HepG2 (cell line): ENCODE measurements around the gene AHCY. TPM values are rescaled to one million over a fixed set of nuclear protein-coding genes. Genes with fewer than 3 reads are reported as not detected.

Experiments used
- ARHGAP35 ChIP-seq: sonication (generic); formaldehyde crosslinking; IDR thresholded peaks from 2 replicates; pipeline ENCODE4 v1.9.0; 2022; ENCODE audit warnings: mild to moderate bottlenecking, inconsistent platforms, moderate library complexity, missing genetic modification reagents, borderline replicate concordance
- IKZF4 ChIP-seq: sonication (generic); formaldehyde crosslinking; IDR thresholded peaks from 2 replicates; pipeline ENCODE4 v1.5.1; 2020; ENCODE audit warnings: borderline replicate concordance, mild to moderate bottlenecking, low read depth, missing genetic modification reagents; ENCODE audit errors: not compliant biosample characterization
- KLF6 ChIP-seq: IDR thresholded peaks from 2 replicates; pipeline ENCODE4 v1.8.0; 2016; ENCODE audit warnings: missing biosample characterization, missing genetic modification reagents
- NCOA1 ChIP-seq: sonication (generic); formaldehyde crosslinking; IDR thresholded peaks from 2 replicates; pipeline ENCODE4 v1.9.0; 2021; ENCODE audit warnings: missing genetic modification reagents
- NCOA5 ChIP-seq: sonication (generic); formaldehyde crosslinking; IDR thresholded peaks from 2 replicates; pipeline ENCODE4 v1.4.0; 2020; ENCODE audit warnings: missing genetic modification reagents
- REL ChIP-seq: sonication (generic); formaldehyde crosslinking; conservative IDR thresholded peaks from 2 replicates; pipeline ENCODE4 v1.8.0; 2022; ENCODE audit warnings: mild to moderate bottlenecking, missing genetic modification reagents, moderate library complexity
- SP1 ChIP-seq, 2 experiments: fragments of 450-650 bp in 1 of 2; sonication (generic) in 1 of 2; formaldehyde crosslinking in 1 of 2; IDR thresholded peaks; 2 replicates each; pipeline versions ENCODE4 v1.4.0 to v1.6.1; 2016 to 2020; ENCODE audit warnings: missing genetic modification reagents in 1 of 2
- SRSF9 ChIP-seq: fragments of 200-400 bp; formaldehyde crosslinking; IDR thresholded peaks from 2 replicates; pipeline ENCODE4 v1.6.1; 2018; ENCODE audit warnings: borderline replicate concordance, mild to moderate bottlenecking, low read depth, low read length; ENCODE audit not compliant: insufficient read depth, poor library complexity, severe bottlenecking
- TCF7L2 ChIP-seq: IDR thresholded peaks from 2 replicates; pipeline ENCODE4 v1.6.1; 2011; ENCODE audit warnings: mild to moderate bottlenecking, low read depth, low read length, moderate library complexity
- TOPORS ChIP-seq: sonication (generic); formaldehyde crosslinking; IDR thresholded peaks from 2 replicates; pipeline ENCODE4 v1.8.0; 2023; ENCODE audit warnings: mild to moderate bottlenecking, missing genetic modification reagents
- ZFP90 ChIP-seq: sonication (generic); formaldehyde crosslinking; IDR thresholded peaks from 2 replicates; pipeline ENCODE4 v1.8.0; 2022; ENCODE audit warnings: missing genetic modification reagents, mild to moderate bottlenecking, inconsistent platforms, borderline replicate concordance
- ZNF296 ChIP-seq: sonication (generic); formaldehyde crosslinking; conservative IDR thresholded peaks from 2 replicates; pipeline ENCODE4 v1.5.0; 2020; ENCODE audit warnings: mild to moderate bottlenecking, missing genetic modification reagents
- ZNF430 ChIP-seq: sonication (generic); formaldehyde crosslinking; IDR thresholded peaks from 2 replicates; pipeline ENCODE4 v1.9.0; 2021; ENCODE audit warnings: mild to moderate bottlenecking, missing genetic modification reagents
- ZNF558 ChIP-seq: sonication (generic); formaldehyde crosslinking; IDR thresholded peaks from 2 replicates; pipeline ENCODE4 v1.9.0; 2022; ENCODE audit warnings: mild to moderate bottlenecking, missing genetic modification reagents, borderline replicate concordance
- ZNF790 ChIP-seq: sonication (generic); formaldehyde crosslinking; IDR thresholded peaks from 2 replicates; pipeline ENCODE4 v1.8.0; 2022; ENCODE audit warnings: missing genetic modification reagents, mild to moderate bottlenecking, borderline replicate concordance
- ZNF816 ChIP-seq: sonication (generic); formaldehyde crosslinking; IDR thresholded peaks from 2 replicates; pipeline ENCODE4 v1.8.0; 2022; ENCODE audit warnings: missing genetic modification reagents, mild to moderate bottlenecking, borderline replicate concordance
- ZNF841 ChIP-seq: sonication (generic); formaldehyde crosslinking; IDR thresholded peaks from 2 replicates; pipeline ENCODE4 v1.8.1; 2023; ENCODE audit warnings: missing genetic modification reagents, borderline replicate concordance
- polyA plus RNA-seq, 8 experiments: library from polyadenylated mRNA; depleted of rRNA in 3 of 8; stranded (reverse) in 7 of 8; unstranded in 1 of 8; fragments of >200 nt; fragmentation: Illumina TruSeq in 4 of 8; extraction: Trizol in 4 of 8; gene quantifications; 2 replicates each; pipeline versions ENCODE4 v1.2.1 to v1.2.3, GENCODE V29; 2011 to 2016; ENCODE audit warnings: low read depth in 4 of 8, missing spikeins in 1 of 8, mixed read lengths in 1 of 8; ENCODE audit not compliant: insufficient read depth in 1 of 8
- total RNA-seq, 5 experiments: library from RNA; depleted of rRNA; stranded (reverse); fragments of >200 nt; fragmentation: Illumina TruSeq; extraction: Trizol; gene quantifications; 2 replicates each; pipeline ENCODE4 v1.2.3, GENCODE V29; 2016; ENCODE audit warnings: low read depth in 1 of 5
- TF ChIP-seq, protein P1 (sequence below): sonication (generic); formaldehyde crosslinking; IDR thresholded peaks from 2 replicates; pipeline ENCODE4 v1.5.0; 2020; ENCODE audit warnings: missing genetic modification reagents
- TF ChIP-seq, protein P2 (sequence below): sonication (generic); formaldehyde crosslinking; conservative IDR thresholded peaks from 2 replicates; pipeline ENCODE4 v1.4.0; 2020; ENCODE audit warnings: mild to moderate bottlenecking, missing genetic modification reagents, moderate library complexity
- TF ChIP-seq, protein P3 (sequence below): sonication (generic); formaldehyde crosslinking; IDR thresholded peaks from 2 replicates; pipeline ENCODE4 v1.8.0; 2022; ENCODE audit warnings: missing genetic modification reagents, mild to moderate bottlenecking, moderate library complexity, borderline replicate concordance
- TF ChIP-seq, protein P4 (sequence below): sonication (generic); formaldehyde crosslinking; IDR thresholded peaks from 2 replicates; pipeline ENCODE4 v1.8.1; 2023; ENCODE audit warnings: missing genetic modification reagents, mild to moderate bottlenecking, borderline replicate concordance

AHCY gene
- total and polyA plus RNA-seq, 2 of the 13 experiments (the other 11 are each of a cell fraction or from before 2014, with no cell fraction given) = 407 to 419 TPM

DNA sequence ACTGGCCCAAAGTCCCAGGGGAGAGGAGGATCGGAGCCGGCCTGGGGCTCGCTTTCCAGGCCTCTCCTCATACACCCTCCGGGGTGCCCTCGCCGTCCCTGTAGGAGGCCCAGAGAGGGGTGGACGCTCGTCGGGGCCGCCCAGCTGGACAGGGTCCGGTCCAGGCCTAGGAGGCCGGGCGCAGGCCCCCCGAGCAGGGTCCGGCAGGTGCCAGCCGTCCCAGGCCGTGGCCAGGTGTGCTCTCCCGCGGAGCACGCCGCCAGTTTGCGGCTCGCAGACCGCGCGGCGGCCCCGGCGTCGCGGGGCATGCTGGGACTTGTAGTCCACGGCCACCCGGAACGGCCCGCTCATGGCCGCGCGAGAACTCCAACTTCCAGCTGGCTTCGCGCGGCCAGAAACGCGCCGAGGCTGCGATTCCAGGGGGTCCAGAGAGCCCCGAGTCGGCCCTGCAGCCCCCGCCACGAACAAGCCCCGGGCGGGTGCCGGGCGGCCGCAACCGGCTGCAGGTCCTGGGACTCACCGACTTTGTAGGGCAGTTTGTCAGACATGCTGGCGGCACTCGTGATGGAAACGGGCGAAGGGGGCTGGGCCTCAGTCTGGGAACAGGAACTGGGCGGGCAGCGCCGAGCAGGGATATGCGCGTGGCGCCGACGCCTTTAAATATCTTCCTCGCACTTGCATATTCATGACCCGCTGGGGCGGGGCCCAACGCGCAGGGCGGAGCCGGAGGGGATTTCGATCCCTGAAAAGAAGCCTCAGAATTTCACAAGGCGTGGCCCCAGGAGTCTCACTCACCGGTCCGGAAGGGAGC lies at the start of gene AHCY (continued):
- peak; percentile 96; the same call in 1 of the 2 replicates for TF ChIP-seq ARHGAP35 (CRISPR knock-in tag)
- TF ChIP-seq, protein P1, sequence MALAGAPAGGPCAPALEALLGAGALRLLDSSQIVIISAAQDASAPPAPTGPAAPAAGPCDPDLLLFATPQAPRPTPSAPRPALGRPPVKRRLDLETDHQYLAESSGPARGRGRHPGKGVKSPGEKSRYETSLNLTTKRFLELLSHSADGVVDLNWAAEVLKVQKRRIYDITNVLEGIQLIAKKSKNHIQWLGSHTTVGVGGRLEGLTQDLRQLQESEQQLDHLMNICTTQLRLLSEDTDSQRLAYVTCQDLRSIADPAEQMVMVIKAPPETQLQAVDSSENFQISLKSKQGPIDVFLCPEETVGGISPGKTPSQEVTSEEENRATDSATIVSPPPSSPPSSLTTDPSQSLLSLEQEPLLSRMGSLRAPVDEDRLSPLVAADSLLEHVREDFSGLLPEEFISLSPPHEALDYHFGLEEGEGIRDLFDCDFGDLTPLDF (CRISPR knock-in tag) = peak; percentile 96
- TF ChIP-seq IKZF4 = peak; percentile 94
- TF ChIP-seq ZNF430 (CRISPR knock-in tag) = peak; percentile 99
- TF ChIP-seq ZNF841 = no peak
- 0 out of 2 replicates have a peak, but pooled peaks have one; percentile 65 for TF ChIP-seq ZNF296 (CRISPR knock-in tag)
- TF ChIP-seq, protein P2, sequence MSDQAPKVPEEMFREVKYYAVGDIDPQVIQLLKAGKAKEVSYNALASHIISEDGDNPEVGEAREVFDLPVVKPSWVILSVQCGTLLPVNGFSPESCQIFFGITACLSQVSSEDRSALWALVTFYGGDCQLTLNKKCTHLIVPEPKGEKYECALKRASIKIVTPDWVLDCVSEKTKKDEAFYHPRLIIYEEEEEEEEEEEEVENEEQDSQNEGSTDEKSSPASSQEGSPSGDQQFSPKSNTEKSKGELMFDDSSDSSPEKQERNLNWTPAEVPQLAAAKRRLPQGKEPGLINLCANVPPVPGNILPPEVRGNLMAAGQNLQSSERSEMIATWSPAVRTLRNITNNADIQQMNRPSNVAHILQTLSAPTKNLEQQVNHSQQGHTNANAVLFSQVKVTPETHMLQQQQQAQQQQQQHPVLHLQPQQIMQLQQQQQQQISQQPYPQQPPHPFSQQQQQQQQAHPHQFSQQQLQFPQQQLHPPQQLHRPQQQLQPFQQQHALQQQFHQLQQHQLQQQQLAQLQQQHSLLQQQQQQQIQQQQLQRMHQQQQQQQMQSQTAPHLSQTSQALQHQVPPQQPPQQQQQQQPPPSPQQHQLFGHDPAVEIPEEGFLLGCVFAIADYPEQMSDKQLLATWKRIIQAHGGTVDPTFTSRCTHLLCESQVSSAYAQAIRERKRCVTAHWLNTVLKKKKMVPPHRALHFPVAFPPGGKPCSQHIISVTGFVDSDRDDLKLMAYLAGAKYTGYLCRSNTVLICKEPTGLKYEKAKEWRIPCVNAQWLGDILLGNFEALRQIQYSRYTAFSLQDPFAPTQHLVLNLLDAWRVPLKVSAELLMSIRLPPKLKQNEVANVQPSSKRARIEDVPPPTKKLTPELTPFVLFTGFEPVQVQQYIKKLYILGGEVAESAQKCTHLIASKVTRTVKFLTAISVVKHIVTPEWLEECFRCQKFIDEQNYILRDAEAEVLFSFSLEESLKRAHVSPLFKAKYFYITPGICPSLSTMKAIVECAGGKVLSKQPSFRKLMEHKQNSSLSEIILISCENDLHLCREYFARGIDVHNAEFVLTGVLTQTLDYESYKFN = peak; percentile 72
- peak; percentile 37; the same call in 1 of the 2 replicates for TF ChIP-seq ZNF790
- no peak for TF ChIP-seq TCF7L2
- no peak; the same call in 1 of the 2 replicates for TF ChIP-seq REL
- peak; percentile 96 for TF ChIP-seq ZFP90
- TF ChIP-seq, protein P3, sequence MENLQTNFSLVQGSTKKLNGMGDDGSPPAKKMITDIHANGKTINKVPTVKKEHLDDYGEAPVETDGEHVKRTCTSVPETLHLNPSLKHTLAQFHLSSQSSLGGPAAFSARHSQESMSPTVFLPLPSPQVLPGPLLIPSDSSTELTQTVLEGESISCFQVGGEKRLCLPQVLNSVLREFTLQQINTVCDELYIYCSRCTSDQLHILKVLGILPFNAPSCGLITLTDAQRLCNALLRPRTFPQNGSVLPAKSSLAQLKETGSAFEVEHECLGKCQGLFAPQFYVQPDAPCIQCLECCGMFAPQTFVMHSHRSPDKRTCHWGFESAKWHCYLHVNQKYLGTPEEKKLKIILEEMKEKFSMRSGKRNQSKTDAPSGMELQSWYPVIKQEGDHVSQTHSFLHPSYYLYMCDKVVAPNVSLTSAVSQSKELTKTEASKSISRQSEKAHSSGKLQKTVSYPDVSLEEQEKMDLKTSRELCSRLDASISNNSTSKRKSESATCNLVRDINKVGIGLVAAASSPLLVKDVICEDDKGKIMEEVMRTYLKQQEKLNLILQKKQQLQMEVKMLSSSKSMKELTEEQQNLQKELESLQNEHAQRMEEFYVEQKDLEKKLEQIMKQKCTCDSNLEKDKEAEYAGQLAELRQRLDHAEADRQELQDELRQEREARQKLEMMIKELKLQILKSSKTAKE (CRISPR knock-in tag) = no peak
- TF ChIP-seq, protein P4, sequence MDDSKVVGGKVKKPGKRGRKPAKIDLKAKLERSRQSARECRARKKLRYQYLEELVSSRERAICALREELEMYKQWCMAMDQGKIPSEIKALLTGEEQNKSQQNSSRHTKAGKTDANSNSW = 0 out of 2 replicates have a peak, but pooled peaks have one; percentile 73
- no peak for TF ChIP-seq SRSF9
- peak; percentile 64; the same call in 1 of the 2 replicates for TF ChIP-seq KLF6 (CRISPR knock-in tag)
- TF ChIP-seq ZNF816 (CRISPR knock-in tag) = peak; percentile 99
- TF ChIP-seq SP1 (IDR thresholded peaks at IDR 0.05) = no peak
- peak; percentile 70; the same call in 1 of the 2 replicates for TF ChIP-seq SP1 (CRISPR knock-in tag; IDR thresholded peaks at IDR 0.05)
- TF ChIP-seq NCOA5 (CRISPR knock-in tag) = peak; percentile 74
- no peak; the same call in 1 of the 2 replicates for TF ChIP-seq NCOA1 (CRISPR knock-in tag)
- peak; percentile 91; the same call in 1 of the 2 replicates for TF ChIP-seq ZNF558
- TF ChIP-seq TOPORS (CRISPR knock-in tag) = no peak; the same call in 1 of the 2 replicates
